GM19238 (cell line): Measurements from ENCODE around the gene PCYT1A.

Source experiments
- DNase-seq: peaks from one replicate; pipeline ENCODE4 v3.0.0; 2011; ENCODE audit warnings: low spot score; ENCODE audit not compliant: insufficient read length

PCYT1A gene

DNA sequence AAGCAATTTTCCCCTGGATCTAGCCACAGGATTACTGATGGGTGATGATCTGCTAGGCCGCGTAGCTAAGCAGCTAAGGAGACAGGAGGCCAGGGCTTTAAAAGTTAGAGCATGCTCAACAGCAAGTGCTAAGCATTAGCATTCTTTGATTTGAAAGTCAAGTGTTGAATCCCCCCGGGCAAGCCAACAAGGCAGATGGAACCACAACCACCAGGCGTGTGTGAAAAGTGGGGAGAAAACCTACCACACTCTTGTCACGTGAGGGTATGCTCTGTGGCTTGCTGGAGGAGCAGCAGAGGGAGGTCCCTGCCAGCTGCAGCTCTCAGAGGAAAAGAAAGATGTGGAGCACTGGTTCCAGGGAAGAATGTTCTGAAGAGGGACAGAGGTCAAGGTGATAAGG, 50.3 kb downstream of the PCYT1A start:
- DNase-seq, result no peak

DNA sequence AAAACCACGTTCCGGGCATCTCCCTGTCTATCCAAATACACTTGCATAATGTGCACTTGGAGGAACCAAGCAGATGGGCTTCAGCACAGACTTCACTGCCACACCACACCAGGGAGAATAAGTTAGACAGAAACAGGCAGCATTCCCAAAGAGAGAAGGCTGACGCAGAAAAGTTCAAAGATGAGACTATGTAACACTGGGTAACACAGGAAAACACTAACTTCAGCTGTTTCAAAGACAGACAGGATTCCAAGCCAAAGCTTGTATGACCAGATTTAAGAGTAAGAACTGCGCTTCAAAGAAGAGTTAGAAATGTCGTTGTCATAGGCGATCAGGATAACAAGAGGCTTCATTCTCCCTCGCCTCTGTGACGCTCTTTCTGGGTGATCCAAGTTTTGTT, 51.3 kb downstream of the PCYT1A start:
- DNase-seq, result no peak

DNA sequence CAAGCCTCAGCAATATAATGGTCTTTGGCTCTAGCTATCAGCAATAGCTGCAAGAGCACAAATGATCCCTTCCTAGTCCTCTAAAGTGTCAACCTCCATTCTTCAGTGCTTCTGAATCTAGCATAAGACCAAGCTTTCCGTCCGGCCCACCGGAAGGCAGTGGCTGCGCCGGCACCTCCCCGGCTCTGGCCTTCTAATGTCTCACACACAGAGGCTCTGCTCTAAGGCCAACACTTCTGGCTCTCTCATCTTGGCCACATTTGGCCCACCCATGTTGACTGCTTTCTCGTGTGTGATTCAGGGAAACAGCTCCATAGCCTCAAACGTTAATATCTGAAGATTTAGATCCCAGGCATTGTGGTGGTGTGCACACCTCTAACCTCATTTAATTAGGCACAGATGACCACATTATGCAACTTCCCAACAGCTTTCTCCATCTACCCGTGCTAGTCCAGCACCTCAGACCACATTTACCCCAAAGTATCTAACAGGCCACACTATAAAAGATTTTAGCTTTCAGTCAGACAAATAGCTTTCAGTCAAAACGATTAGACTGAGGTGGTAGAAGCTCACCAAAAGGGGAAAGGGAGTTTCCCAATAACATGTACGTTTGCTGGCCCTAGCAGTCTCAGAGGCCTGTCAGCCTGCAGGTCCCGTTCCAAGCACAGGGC, 51.9 kb downstream of the PCYT1A start:
- no peak for DNase-seq

DNA sequence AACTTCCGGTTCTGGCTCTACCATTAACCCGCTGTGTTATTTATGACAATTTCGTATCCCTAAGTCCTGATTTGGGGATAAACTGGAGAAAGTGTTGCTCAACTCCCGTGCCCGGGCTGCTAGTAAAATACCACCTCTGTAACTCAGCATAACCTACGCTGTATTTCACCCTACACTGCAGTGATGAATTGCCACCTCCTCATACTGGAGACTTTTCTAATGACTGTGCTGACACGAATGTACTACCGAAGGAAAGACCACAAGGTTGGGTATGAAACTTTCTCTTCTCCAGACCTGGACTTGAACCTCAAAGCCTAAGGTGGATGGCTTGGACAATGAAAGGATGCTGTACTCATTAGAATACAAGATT, 54.7 kb downstream of the PCYT1A start:
- no peak for DNase-seq

DNA sequence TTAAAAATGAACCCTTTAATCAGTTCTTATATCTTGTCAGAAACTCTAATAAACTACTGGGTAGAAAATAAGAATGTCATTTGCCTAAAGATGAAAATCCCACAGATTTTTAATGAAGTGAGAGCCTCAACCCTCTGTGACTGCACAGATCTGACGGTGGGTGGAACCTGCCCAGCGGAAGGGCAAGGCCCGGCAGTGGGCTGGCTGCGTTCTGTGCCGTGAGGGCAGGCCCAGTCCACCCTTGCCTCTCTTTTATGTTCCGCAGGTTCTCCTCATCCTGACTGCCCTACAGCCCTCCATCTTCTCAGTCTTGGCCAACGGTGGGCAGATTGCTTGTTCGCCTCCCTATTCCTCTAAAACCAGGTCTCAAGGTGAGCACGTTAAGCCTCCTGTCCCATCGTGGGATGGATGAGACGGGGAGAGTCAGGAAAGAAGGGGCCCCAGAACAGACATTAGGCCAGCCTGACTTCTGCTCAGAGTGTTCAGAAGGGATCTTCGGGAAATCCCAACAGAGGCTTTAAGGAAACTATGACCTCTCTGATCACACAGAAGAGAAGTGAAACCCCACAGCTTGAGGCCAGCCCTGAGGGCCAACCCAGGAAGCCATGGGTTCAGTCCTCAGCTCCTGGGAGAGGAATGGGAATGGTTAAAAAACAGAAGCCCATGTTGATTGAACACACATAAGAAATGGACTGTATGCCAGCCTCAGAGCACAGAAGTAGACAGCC, 55.2 kb downstream of the PCYT1A start:
- no peak for DNase-seq

DNA sequence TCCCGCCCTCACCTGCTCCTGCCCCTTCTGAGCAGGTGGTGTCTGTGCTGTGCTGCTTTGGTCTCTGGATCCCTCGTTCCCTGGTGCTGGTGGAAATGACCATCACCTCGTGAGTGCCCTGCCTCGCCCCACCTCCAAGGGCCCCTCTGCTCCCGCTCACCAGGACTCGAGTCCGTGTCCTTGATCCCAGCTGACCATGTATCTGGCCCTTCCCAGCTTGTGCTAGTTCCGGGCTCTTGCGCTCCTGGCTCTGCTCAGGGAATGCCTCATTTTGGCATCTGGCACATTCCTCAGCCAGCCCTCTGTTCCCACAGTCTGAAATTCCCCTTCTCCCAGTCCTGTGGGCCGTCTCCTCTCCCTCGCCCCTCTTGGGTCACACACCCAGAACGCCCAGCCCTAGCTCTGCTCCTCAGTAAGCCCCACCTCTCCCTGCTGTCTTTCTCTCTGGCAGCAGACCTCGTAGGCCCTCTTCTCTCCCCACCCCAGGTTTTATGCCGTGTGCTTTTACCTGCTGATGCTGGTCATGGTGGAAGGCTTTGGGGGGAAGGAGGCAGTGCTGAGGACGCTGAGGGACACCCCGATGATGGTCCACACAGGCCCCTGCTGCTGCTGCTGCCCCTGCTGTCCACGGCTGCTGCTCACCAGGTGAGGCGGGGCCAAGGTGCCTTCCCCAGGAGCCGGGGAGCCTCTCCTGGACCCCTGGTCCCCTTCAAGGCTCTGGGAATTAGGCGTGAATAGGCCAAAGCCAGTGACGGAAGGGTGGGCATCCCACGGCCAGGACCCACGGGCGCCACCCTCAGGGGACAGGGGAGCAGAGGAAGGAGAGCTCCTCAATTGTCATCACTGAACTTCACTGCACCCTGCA, 59.7 kb downstream of the PCYT1A start:
- no peak for DNase-seq

DNA sequence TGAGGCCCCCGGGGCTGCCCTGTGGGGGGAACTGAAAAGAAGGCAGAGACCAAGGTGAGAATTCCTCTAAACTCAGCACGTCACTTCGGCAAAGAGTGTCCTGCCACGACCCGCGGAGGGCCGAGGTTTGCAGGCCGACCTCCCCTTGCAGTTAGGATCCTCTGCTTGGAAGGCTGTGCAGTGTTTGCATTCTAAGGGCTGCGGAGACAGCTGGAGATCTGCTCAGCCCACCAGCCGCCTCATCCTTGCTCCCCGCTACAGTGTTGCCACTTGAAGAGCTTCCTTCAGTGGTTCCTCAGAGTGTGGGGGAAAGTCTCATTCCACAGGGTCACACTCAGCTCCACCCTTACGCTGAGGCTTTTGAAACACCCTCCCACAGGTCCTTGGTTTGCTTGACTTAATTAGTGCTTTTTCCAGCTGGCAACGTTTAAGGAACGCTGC, 60.4 kb downstream of the PCYT1A start:
- DNase-seq, result no peak

DNA sequence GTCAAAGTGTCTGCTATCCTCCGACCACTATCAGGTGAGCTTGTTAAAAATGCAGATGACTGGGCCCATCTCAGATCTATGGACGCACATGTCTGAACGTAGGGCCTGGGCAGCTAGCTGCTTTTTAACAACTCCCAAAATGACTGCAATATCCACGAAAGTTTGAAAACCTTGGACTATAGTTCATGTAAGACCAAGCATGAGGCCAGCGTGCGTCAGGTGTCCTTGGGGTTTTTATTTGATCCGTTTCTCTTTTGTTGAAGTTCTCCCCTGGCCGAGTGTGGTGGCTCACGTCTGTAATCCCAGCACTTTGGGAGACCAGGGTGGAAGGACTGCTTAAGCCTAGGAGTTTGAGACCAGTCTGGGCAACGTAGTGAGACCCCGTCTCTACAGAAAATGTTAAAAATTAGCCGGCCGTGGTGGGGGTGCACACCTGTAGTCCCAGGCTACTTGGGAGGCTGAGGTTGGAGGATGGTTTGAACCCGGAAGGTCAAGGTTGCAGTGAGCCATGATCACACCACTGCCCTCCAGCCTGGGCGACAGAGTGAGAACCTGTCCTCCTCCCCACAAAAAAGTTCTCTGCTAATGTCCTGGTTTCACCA, 61.7 kb downstream of the PCYT1A start:
- no peak for DNase-seq

DNA sequence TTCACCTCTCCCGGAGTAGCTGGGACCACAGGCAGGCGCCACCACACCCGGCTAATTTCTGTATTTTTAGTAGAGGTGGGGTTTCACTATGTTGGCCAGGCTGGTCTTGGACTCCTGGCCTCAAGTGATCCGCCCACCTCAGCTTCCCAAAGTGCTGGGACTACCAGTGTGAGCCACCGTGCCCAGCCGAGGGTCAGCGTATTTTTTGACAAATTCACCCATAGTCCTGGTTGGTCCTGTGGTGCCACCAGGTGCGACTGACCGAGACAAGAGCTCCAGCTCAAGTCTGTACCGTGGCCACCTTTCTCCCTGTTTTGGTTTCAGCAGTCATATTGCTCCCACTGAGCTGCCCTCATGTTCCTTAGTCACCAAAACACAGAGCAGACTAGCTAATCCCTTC, 62.4 kb downstream of the PCYT1A start:
- no peak for DNase-seq

DNA sequence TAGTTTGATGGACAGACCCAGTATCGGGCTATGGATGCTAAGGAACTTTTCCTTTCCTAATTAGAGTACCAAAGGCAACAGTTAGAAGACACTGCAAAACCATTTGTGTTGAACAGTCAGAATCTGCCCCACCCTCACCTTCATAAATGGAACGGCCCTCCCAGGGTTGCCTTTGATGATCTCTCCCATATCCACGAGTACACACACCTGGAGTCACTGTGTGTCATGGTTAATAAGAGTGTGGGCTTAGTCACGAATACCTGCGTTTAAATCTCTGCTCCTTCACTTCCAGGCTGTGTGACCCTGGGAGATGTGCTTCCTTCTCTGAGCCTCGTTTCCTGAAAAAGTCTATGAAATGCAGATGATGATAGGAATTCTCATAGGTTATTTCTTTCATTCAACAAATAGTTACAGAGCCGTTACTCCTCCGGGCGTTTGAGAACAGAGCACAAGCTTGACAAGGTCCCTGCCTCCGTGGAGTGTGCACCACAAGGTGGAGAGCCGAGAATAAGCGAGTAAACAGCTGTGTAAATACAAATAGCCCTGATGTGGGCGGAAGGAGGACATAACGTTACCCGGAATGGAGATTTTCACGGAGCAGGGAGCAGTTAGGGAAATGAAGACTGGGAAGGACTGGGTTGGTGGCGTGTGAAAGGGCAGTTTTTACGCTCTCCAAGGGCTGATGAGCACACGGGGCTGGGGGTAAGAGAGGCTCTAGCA, 64.5 kb downstream of the PCYT1A start:
- no peak for DNase-seq

DNA sequence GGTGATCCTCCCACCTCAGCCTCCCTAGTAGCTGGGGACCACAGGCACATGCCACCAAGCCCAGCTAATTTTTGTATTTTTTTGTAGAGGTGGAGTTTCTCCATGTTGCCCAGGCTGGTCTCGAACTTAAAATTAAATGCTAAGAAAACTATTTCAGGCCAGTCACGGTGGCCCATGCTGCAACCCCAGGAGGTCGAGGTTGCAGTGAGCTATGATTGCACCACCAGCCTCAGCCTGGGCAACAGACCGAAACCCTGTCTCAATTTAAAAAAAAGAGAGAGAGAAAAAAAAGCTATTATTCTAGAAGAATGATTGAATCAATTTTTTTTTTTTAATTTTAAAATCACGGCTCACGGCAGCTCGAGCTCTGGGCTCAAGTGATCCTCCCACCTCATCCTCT, 66.5 kb downstream of the PCYT1A start:
- DNase-seq, result no peak

DNA sequence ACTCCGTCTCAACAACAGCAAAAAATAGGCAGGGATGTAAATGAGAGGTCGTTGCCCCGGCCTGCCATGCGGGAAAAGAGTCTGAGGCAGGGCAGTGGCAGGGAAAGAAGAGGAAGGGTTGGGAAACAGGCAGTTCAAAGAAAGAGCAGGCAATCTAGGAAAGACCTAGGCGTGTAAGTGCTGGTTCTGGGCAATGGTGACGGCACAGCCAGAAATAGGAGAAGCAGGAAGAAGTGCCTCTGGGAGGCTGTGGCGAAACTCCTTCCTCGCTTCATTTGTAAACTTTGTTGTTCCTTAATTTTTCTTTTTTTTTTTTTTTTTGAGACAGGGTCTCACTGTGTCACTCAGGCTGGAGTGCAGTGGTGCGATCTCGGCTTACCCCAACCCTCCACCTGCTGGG, 66.9 kb downstream of the PCYT1A start:
- DNase-seq, result no peak

DNA sequence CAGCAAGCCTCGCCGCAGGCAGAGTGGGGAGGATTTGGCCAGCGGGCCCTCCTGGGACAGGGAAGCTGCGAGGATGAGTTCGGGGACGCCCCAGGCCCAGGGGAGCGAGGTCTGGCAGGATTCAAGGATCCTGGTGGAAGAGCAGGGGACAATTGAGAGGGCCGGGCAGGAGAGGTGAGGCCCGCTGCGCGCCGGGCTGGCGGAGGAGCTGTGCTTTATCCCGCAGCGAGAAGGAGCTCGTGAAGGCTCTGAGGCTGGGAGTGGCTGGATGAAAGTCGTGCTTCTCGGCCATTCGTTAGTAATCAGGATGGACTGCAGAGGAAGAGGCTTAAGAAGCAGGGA, 67.6 kb downstream of the PCYT1A start:
- no peak for DNase-seq

DNA sequence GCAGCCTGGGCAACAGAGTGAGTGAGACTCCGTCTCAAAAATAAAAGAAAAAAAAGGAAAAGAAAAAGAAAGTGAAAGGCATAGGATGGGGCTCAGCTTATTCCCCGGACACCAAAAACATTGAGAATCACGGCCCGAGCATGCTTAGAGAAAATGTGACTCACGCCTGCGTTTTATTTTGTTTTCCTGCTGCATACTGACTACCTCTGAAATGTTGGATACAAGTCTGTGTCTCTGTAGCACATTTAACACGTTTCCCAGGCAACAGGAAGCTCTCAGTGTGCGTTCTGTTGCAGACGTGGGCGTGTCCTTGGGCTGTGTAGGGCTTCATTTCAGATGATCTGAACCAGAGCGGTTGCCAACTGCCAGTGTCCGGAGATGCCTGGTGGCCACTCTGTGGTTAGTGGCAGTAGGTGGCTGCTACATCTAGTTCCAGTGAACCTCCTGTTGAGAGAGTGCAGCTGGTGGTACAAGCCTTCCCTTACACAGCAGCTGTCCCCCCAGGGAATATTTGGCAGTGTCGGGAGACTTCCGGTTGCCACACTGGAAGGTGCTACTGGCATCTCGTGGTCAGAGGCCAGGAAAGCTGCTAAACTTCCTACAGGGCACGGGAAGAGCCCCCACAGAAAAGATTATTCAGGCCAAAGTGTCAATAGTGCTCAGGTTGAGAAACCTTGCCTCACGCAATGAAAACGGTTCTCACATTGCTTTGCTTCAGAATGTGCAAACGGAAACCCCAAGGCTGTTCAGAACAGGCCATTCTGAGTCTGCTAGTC, 68.1 kb downstream of the PCYT1A start:
- peak; percentile 56 for DNase-seq

DNA sequence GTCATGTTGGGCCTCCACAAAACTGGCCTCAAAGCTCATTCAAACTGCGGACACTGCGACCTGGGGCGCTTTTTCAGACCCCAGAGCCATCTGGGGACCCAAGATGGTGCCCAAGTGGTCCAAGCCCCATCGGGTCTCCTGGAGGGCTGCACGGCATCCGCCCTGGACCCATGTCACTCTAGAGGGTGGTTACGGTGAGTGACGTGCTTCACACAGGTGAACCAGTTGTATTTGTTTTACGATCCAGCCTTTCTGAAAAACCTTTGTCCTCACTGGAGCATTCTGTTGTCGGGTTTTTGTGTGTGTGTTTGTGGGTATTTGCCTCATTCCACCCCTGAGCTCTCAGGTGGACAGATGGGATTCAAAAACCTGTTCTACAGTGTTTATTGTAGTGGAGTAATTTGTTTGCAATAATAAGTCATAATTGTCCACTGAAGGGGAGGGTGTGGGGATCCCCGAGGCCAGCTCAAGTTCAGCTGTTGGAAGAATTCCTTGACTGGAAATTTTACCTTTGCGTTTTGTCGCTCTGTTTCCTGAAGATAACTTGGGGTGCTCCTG, 69.3 kb downstream of the PCYT1A start:
- no peak for DNase-seq

DNA sequence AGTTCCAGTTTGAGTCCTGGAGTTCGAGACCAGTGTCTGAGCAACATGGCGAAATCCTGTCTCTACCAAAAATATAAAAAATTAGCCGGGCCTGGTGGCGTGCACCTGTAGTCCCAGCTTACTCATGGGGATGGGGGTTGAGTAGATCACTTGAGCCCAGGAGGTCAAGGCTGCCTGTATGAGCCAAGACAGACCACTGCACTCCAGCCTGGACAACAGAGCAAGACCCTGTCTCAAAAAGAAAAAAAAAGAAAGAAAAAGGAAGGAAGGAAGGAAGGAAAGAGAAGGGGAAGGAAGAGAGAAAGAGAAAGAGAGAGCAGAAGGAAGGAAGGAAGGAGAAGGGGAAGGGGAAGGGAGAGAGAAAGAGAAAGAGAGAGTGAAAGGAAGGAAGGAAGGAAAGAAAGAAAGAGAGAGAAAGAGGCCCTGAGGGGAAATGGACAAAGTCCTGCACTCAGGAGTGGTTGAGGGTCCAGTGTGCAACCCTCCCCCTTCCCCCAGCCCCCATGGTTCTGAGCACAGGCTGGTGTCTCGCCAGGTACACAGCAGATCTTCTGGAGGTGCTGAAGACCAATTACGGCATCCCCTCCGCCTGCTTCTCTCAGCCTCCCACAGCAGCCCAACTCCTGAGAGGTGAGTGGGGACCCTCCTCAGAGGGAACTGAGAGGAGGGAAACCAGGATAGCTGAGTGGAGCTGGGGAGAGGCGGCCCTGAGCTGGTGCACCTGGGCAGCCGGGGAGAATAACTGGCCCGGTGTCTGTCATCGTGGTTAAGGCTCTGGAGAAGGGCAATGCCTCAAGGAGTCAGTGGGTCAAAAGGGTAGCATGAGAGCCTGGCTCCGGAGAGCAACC, 70.0 kb downstream of the PCYT1A start:
- no peak for DNase-seq

DNA sequence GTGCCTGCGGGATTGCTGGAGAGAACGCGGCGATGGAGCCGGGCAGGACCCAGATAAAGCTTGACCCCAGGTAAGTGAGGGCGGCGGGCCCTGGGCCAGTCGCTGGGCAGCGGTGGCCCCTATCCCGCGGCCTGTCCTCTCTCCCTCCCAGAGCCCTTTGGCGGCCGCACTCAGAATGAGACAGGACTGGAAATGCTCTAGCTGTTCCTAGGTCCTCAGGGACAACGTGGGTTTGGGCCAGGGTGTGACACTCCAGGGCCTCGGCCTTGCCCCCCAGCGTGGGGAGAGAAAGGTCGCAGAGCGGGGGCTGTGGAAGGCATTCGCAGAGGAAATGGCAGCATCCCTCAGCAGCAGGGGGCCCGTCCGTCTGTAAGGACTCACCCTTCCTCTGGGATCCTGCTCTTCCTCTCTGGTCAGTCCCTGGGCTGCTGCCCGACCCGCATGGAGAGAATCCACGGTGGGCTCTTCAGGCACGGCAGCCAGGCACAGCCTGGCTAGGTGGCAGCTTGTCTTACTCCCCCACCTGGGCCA, 70.8 kb downstream of the PCYT1A start:
- DNase-seq, result no peak

DNA sequence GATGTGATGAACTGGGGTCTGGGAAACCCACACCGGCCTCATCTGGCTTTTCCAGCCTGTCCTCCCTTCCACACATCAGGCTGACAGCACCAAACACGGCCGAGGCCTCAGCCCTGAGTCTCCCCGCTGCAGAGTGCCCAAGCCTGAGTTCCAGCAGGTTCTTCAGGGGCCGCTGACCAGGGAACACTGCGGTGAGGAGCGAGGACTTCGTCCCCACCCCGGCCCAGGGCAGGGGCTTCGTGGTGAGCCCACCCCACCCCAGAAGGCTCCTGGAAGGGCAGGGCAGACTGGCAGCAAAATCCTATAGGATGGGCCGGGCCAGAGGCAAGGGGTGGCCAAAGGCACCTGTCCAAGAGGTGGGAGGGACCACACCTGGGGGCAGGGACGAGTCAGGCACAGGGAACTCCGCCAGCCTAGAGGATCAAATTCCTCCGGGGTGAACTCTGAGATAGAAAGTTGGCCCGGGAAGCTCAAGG, 71.4 kb downstream of the PCYT1A start, which contains the start of gene SLC51A:
Gene SLC51A (plus strand): TSS at position 446 of the 476 bp plus-strand sequence. CDS start 179 bp downstream, outside the sequence.
- no peak for DNase-seq
